Measurements from ENCODE around the gene CYP2D6. TPM values are rescaled to one million over a fixed set of nuclear protein-coding genes. Genes with fewer than 3 reads are reported as not detected.

The CYP2D6 gene
- total RNA-seq, 6 donors from 2014 or later: 0.46 to 4.2 (median 1.9) TPM

GRCh38 chr22:42163515-42163914 lies 32.9 kb upstream of the CYP2D6 start:
- WGBS, 2 donors: 90 to 98% methylated on average over 11 of the region's 11 CpGs

GRCh38 chr22:42162728-42163489 lies 32.3 kb upstream of the CYP2D6 start:
- WGBS, 2 donors: 94% methylated on average over 4 to 10 of the region's 12 CpGs
- ATAC-seq (ENCODE audit: low FRiP score in 2 of 2) (no peak), DNase-seq (no peak)
- Histone ChIP-seq H3K36me3 (peaks cover 0 to 22% (median 4%) of the 10 kb centered on the region in 4 donors), H3K9me3 (no peaks in the 10 kb centered on the region), H3K27ac (no peak overlapping the region), H3K4me1 (no peaks in the 10 kb centered on the region), H3K27me3 (no peaks in the 10 kb centered on the region), H3K4me3 (no peak overlapping the region)
- TF ChIP-seq EP300 (IDR thresholded peaks at IDR 0.05): no peak
- TF ChIP-seq POLR2A (IDR thresholded peaks at IDR 0.05): no peak
- no peak for TF ChIP-seq POLR2AphosphoS5 (IDR thresholded peaks at IDR 0.05)
- no peak for TF ChIP-seq CTCF (IDR thresholded peaks at IDR 0.05)

More at GRCh38 chr22:42163515-42163914, 32.9 kb upstream of the CYP2D6 start:
- no peaks in the 10 kb centered on the region for H3K9me3 ChIP-seq
- H3K27ac ChIP-seq: no peak overlapping the region
- ATAC-seq (ENCODE audit: low FRiP score in 2 of 2) (no peak), DNase-seq (no peak)
- H3K27me3 ChIP-seq: no peaks in the 10 kb centered on the region
- H3K4me1 ChIP-seq: no peaks in the 10 kb centered on the region
- no peak overlapping the region for H3K4me3 ChIP-seq
- H3K36me3 ChIP-seq: peaks cover 0 to 28% (median 5%) of the 10 kb centered on the region in 4 donors
- no peak for TF ChIP-seq POLR2AphosphoS5 (IDR thresholded peaks at IDR 0.05)
- no peak for TF ChIP-seq CTCF (IDR thresholded peaks at IDR 0.05)
- no peak for TF ChIP-seq POLR2A (IDR thresholded peaks at IDR 0.05)
- TF ChIP-seq EP300 (IDR thresholded peaks at IDR 0.05): no peak

- Histone ChIP-seq H3K9me3 (no peaks in the 10 kb centered on the region), H3K27me3 (no peaks in the 10 kb centered on the region), H3K36me3 (peaks cover 0 to 23% (median under 1%) of the 10 kb centered on the region in 4 donors), H3K4me1 (no peaks in the 10 kb centered on the region), H3K4me3 (no peak overlapping the region), H3K27ac (no peak overlapping the region)
- TF ChIP-seq CTCF (IDR thresholded peaks at IDR 0.05): no peak
- TF ChIP-seq POLR2A (IDR thresholded peaks at IDR 0.05): no peak
- TF ChIP-seq POLR2AphosphoS5 (IDR thresholded peaks at IDR 0.05): no peak
- TF ChIP-seq EP300 (IDR thresholded peaks at IDR 0.05): no peak
- ATAC-seq (ENCODE audit: low FRiP score in 2 of 2): no peak
- 76 to 82% methylated on average over 18 of the region's 18 CpGs for WGBS, 2 donors
- DNase-seq: no peak
Measured at GRCh38 chr22:42160830-42161696, 30.5 kb upstream of the CYP2D6 start.

- no peak for ATAC-seq (ENCODE audit: low FRiP score in 2 of 2)
Measured at GRCh38 chr22:42160251-42160650, 29.6 kb upstream of the CYP2D6 start.

More at GRCh38 chr22:42160251-42160650, 29.6 kb upstream of the CYP2D6 start:
- peaks cover 0 to 24% (median 6%) of the 10 kb centered on the region in 4 donors for H3K36me3 ChIP-seq
- no peak for DNase-seq
- no peaks in the 10 kb centered on the region for H3K4me1 ChIP-seq
- WGBS, 2 donors: 73 to 75% methylated on average over 4 of the region's 4 CpGs
- no peak overlapping the region for H3K27ac ChIP-seq
- H3K9me3 ChIP-seq: no peaks in the 10 kb centered on the region
- H3K27me3 ChIP-seq: no peaks in the 10 kb centered on the region
- no peak for TF ChIP-seq POLR2AphosphoS5 (IDR thresholded peaks at IDR 0.05)
- TF ChIP-seq CTCF (IDR thresholded peaks at IDR 0.05): no peak
- TF ChIP-seq EP300 (IDR thresholded peaks at IDR 0.05): no peak
- TF ChIP-seq POLR2A (IDR thresholded peaks at IDR 0.05): no peak
- no peak overlapping the region for H3K4me3 ChIP-seq
